BLaER1 treated with 17β-estradiol and CSF1 and Interleukin-3, amounts not matched to agents 10 nM and 100 nM (cell line): ENCODE results near the gene TMEM163.

ENCODE experiments used
- H3K27ac ChIP-seq, 11 experiments: shearing (Covaris generic); formaldehyde crosslinking; 2 replicates each; pipeline ENCODE4 v1.8.1; 2022
- H3K27me3 ChIP-seq, 11 experiments: shearing (Covaris generic); formaldehyde crosslinking; 2 replicates each; pipeline ENCODE4 v1.8.1; 2022
- H3K36me3 ChIP-seq, 11 experiments: shearing (Covaris generic); formaldehyde crosslinking; 2 replicates each; pipeline ENCODE4 v1.8.1; 2022
- H3K4me1 ChIP-seq, 10 experiments: shearing (Covaris generic); formaldehyde crosslinking; 2 replicates each; pipeline ENCODE4 v1.8.1; 2022
- H3K4me2 ChIP-seq, 11 experiments: shearing (Covaris generic); formaldehyde crosslinking; 2 replicates each; pipeline ENCODE4 v1.8.1; 2022
- H3K4me3 ChIP-seq, 10 experiments: shearing (Covaris generic); formaldehyde crosslinking; 2 replicates each; pipeline ENCODE4 v1.8.1; 2022
- H3K9ac ChIP-seq, 11 experiments: shearing (Covaris generic); formaldehyde crosslinking; 2 replicates each; pipeline ENCODE4 v1.8.1; 2022
- H3K9me3 ChIP-seq, 11 experiments: shearing (Covaris generic); formaldehyde crosslinking; replicated peaks in 1 of 11; 2 replicates each; pipeline ENCODE4 v1.8.1; 2022
- H4K20me1 ChIP-seq, 11 experiments: shearing (Covaris generic); formaldehyde crosslinking; 2 replicates each; pipeline ENCODE4 v1.8.1; 2022
- Cebpa-rat ChIP-seq, 11 experiments: shearing (Covaris generic); IDR thresholded peaks; 2 replicates each; pipeline ENCODE4 v1.8.1; 2022

Gene TMEM163

DNA sequence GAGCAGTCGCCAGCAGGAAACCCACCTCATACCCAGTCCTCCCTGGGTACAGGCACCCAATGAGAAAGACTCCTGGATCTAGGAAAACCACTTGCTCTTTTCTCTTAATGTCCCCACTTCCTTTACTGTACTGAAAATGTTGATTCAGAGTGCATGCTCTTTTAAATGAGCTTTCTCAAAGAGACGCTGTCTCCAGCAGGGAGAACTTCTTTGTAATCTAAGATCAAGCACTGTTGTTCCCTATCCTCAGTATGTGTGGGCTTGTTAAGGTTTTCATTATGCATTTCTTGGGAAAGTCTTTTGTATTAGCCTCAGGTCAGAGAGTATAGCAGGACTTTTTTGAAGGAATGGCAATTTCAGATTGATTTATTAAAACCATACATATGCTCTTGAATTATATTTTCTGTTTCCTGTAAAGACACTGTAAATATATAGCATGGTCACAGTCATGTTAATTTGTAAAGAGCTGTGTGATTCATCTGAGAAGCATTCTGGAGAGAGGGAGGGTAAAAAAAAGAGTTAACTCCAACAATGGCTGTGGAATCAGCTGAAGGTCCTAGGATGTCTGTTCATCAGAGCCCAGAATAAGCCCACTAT is 286.9 kb downstream of the TMEM163 start:
- Histone ChIP-seq H4K20me1 (peaks cover 0 to 10% (median 0%) of the 10 kb centered on the region in 11 experiments; a peak in 3 of 22 replicates), H3K36me3 (peaks cover 99 to 100% (median 100%) of the 10 kb centered on the region in 11 experiments), H3K4me1 (peaks cover 0 to 8% (median 0%) of the 10 kb centered on the region in 10 experiments; a peak in 1 of 20 replicates), H3K9me3 (no peaks in the 10 kb centered on the region), H3K4me3 (no peak overlapping the region), H3K4me2 (no peak overlapping the region), H3K27me3 (no peaks in the 10 kb centered on the region), H3K27ac (no peak overlapping the region), H3K9ac (no peak overlapping the region)
- TF ChIP-seq Cebpa-rat (IDR thresholded peaks at IDR 0.05) = no peak

DNA sequence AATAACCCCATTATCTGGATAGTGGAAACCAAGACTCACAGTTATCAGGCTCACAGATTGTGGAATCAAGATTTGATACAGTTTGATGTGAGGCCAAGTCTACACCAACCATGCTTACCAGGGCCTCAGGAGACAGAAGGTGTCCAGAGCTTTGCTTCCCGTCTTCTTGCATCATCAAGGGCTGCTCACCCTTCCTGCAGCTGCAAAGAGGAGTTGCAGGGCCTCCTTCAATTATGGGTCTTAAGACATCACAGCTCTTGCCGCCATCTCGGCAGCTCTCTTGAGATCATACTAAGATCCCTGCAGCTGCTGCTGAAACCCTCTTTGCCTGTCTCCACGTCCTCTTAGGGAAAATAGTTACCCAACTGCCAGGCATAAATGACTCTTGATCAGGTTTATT is 288.9 kb downstream of the TMEM163 start:
- no peaks in the 10 kb centered on the region for H3K9me3 ChIP-seq
- peaks cover 89 to 100% (median 98%) of the 10 kb centered on the region in 11 experiments for H3K36me3 ChIP-seq
- H4K20me1 ChIP-seq = peaks cover 0 to 10% (median 0%) of the 10 kb centered on the region in 11 experiments; a peak in 2 of 22 replicates
- H3K27me3 ChIP-seq = no peaks in the 10 kb centered on the region
- H3K9ac ChIP-seq = no peak overlapping the region
- no peak overlapping the region for H3K27ac ChIP-seq
- H3K4me3 ChIP-seq = no peak overlapping the region
- peaks cover 0 to 24% (median 14%) of the 10 kb centered on the region in 10 experiments; a peak in 15 of 20 replicates for H3K4me1 ChIP-seq
- peak in 2 of 11 experiments; percentile 10 to 13; a peak in 1 of 22 replicates for TF ChIP-seq Cebpa-rat (IDR thresholded peaks at IDR 0.05)
- no peak overlapping the region for H3K4me2 ChIP-seq

DNA sequence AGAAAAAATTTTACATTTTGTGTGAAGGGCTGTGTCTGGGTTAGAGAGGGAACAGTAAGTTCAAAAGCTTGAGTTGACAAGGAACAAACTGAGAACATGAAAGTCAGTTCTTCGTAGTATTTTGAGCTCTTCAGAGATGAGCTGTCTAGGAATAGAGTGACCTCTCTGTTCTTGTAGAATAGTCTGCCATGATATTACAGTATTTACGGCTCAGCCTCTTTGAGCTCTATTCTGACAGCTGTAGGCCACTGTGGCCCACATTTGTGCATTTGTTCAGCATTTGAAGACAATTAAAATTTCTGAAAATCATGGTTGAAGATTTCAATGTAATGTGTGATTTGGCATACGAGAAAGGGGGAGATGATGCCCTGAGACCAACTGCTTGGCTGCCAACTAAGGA is 292.1 kb downstream of the TMEM163 start:
- Histone ChIP-seq H3K4me2 (peak overlapping the region in 2 of 11 experiments; percentile 57 to 71; a peak in 4 of 22 replicates), H3K4me1 (peaks cover 0 to 32% (median 14%) of the 10 kb centered on the region in 10 experiments; a peak in 15 of 20 replicates), H3K9ac (no peak overlapping the region), H3K4me3 (no peak overlapping the region), H3K36me3 (peaks cover 89 to 100% (median 98%) of the 10 kb centered on the region in 11 experiments), H4K20me1 (peaks cover 0 to 6% (median 0%) of the 10 kb centered on the region in 11 experiments; a peak in 2 of 22 replicates), H3K27me3 (no peaks in the 10 kb centered on the region), H3K27ac (peak overlapping the region in 3 of 11 experiments; percentile 29 to 44 (median 29); a peak in 3 of 22 replicates), H3K9me3 (no peaks in the 10 kb centered on the region)
- no peak for TF ChIP-seq Cebpa-rat (IDR thresholded peaks at IDR 0.05)

DNA sequence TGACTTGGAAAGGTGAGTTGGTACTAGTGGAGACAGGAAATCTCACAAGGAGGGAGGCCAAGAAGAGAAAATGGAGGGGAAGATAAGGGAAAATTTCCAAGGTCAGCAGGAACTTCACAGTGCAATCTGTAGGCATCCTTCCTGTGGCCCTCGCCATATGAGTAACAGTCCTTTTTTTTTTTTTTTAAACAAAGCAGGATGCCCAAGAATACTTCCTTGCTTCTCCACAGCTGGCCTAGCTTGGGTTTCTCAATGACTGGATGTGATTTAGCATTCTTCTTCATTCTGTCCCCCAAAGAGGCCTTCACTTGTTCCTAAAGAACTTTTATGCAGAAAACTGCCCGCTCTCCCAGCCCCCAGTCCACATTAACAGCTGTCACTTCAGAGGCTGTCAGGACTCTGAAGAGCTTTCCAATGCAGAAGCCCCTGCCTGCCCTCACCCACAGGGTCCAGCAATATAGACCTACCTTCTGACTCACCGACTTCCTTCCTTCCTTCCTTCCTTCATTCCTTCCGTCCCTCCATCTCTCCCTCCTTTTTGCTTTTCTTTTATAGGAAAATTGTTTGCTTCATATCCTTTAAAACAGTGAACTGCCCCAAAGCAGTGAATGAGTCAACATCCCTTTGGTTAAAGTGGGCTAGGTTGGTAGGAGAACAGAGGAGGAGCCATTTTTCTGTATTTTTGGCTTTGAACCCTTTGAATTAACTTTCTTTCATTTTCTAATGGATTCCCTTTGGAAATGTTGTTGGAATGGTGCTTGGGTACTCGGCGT is 292.9 kb downstream of the TMEM163 start:
- no peak overlapping the region for H3K9ac ChIP-seq
- H3K9me3 ChIP-seq = no peaks in the 10 kb centered on the region
- no peaks in the 10 kb centered on the region for H3K27me3 ChIP-seq
- peaks cover 0 to 6% (median 0%) of the 10 kb centered on the region in 11 experiments; a peak in 2 of 22 replicates for H4K20me1 ChIP-seq
- H3K4me2 ChIP-seq = peak overlapping the region in 9 of 11 experiments; percentile 20 to 71 (median 56); a peak in 17 of 22 replicates
- H3K36me3 ChIP-seq = peaks cover 87 to 100% (median 98%) of the 10 kb centered on the region in 11 experiments
- H3K27ac ChIP-seq = peak overlapping the region in 8 of 11 experiments; percentile 5 to 44 (median 22); a peak in 8 of 22 replicates
- no peak overlapping the region for H3K4me3 ChIP-seq
- H3K4me1 ChIP-seq = peaks cover 0 to 32% (median 14%) of the 10 kb centered on the region in 10 experiments; a peak in 15 of 20 replicates
- TF ChIP-seq Cebpa-rat (IDR thresholded peaks at IDR 0.05) = no peak

DNA sequence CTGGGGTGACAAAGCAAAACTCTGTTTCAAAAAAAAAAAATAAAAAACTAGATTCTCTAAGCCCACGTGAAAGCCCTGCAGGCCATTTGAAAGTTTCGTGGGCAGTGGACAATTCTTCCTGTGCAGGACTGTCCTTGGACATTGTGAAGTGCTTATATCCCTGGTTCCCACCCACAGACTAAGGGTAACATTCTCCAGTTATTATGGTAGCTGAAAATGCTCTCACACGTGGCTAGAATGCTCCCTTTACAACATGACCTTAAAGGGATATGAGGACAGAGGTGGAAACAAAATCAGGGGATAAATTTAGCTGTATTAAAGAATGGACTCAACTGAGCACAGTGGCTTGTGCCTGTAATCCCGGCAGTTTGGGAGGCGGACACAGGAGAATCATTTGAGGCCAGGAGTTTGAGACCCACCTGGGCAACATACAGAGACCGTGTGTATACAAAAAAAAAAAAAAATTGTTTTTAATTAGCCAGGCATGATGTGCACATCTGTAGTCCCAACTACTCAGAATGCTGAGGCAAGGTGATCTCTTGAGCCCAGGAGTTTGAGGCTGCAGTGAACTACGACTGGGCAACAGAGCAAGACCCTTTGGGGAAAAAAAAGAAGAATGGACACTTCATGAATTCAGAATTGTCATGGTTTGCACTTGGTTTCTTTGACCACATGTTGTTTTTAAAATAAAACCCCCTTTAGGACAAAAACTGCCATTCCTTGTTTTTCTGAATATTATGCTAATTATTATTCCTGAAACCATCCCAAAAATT is 297.1 kb downstream of the TMEM163 start:
- Histone ChIP-seq H3K9me3 (no peaks in the 10 kb centered on the region), H3K27ac (no peak overlapping the region), H3K36me3 (peaks cover 65 to 100% (median 92%) of the 10 kb centered on the region in 11 experiments), H3K4me2 (no peak overlapping the region), H3K4me3 (no peak overlapping the region), H3K9ac (no peak overlapping the region), H3K27me3 (no peaks in the 10 kb centered on the region), H3K4me1 (peaks cover 9 to 30% (median 16%) of the 10 kb centered on the region in 10 experiments; a peak in 17 of 20 replicates), H4K20me1 (peaks cover 0 to 11% (median 0%) of the 10 kb centered on the region in 11 experiments; a peak in 2 of 22 replicates)
- TF ChIP-seq Cebpa-rat (IDR thresholded peaks at IDR 0.05) = no peak

DNA sequence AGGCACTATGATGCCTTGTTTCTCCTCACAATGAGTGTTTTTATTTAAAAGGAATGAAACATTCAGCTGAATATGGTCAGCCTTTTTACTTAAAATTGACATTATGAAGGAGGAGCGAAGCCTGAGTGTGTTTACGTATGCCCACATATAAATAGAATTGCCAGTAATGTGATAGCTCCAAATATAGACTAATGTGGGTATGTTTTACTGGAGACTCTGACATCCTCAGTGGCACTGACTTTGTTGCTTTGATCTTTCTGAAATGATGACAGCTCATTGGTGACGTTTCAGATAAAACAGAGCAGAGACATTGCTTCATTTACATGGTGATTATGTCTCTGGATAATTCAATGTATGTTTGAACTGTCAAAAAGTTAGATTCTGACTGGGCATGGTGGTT is 297.9 kb downstream of the TMEM163 start:
- TF ChIP-seq Cebpa-rat (IDR thresholded peaks at IDR 0.05) = no peak
- H3K27ac ChIP-seq = no peak overlapping the region

DNA sequence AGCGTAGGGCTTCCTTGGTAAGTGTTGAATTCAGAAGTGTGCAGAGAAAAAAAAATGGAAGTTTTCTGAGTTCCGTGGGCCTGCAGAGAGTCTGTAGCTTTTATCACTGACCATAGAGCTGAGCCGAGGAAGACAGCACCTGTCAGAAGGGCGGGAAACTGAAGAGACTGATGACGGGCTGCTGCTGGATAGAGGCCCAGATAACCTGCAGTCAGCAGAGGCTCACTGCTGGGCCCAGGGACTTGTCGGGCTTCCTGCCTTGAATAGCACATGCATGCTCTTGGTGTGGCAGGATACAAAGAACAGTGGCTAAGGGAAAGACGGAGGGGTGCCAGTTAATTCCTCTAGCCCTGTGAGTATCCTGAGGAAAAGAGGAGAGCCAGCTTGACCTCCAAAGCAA is 298.5 kb downstream of the TMEM163 start:
- Histone ChIP-seq H3K36me3 (peaks cover 60 to 100% (median 98%) of the 10 kb centered on the region in 11 experiments), H3K27me3 (no peaks in the 10 kb centered on the region), H3K9me3 (no peaks in the 10 kb centered on the region), H3K4me1 (peaks cover 0 to 15% (median 8%) of the 10 kb centered on the region in 10 experiments; a peak in 12 of 20 replicates), H3K4me2 (no peak overlapping the region), H4K20me1 (peaks cover 0 to 19% (median 0%) of the 10 kb centered on the region in 11 experiments; a peak in 3 of 22 replicates), H3K27ac (no peak overlapping the region), H3K9ac (no peak overlapping the region), H3K4me3 (no peak overlapping the region)
- no peak for TF ChIP-seq Cebpa-rat (IDR thresholded peaks at IDR 0.05)

More for the DNA sequence above, 297.9 kb downstream of the TMEM163 start:
- Histone ChIP-seq H3K4me3 (no peak overlapping the region), H3K27me3 (no peaks in the 10 kb centered on the region), H4K20me1 (peaks cover 0 to 16% (median 0%) of the 10 kb centered on the region in 11 experiments; a peak in 2 of 22 replicates), H3K9me3 (no peaks in the 10 kb centered on the region), H3K36me3 (peaks cover 61 to 100% (median 92%) of the 10 kb centered on the region in 11 experiments), H3K4me1 (peaks cover 6 to 22% (median 11%) of the 10 kb centered on the region in 10 experiments; a peak in 17 of 20 replicates), H3K9ac (no peak overlapping the region), H3K4me2 (no peak overlapping the region)

DNA sequence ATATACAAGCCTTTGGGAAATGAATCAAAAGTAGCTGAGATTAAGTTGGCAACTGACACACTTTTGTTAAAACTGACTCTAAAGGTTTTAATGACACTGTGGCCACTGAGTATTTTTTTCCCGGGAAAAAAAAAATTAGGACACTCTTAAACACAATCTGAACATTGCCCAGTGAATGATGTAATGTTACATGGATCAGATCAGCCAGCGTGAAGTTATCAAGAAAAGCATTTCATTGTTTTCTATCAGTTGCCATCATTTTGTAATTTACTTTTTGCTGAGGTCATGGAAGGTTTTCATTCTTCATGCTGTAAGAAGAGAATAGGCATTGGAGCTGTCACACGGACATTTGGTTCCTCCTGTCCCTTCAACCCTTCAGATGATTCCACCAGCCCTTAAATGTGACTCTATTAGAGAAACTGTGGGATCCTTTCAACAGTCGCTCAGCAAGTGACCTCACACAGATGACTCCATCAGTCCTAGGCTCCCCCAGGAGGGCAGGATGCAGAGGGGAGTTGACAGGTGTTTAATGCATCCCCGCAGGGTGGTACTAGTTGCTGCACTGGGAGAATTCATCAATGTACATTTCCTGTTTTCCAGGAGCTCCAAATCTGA is 300.7 kb downstream of the TMEM163 start:
- no peaks in the 10 kb centered on the region for H3K27me3 ChIP-seq
- no peak overlapping the region for H3K4me3 ChIP-seq
- peaks cover 0 to 36% (median 11%) of the 10 kb centered on the region in 10 experiments; a peak in 14 of 20 replicates for H3K4me1 ChIP-seq
- H3K4me2 ChIP-seq = no peak overlapping the region
- H4K20me1 ChIP-seq = peaks cover 0 to 21% (median 0%) of the 10 kb centered on the region in 11 experiments; a peak in 3 of 22 replicates
- no peaks in the 10 kb centered on the region for H3K9me3 ChIP-seq
- H3K27ac ChIP-seq = no peak overlapping the region
- no peak for TF ChIP-seq Cebpa-rat (IDR thresholded peaks at IDR 0.05)
- no peak overlapping the region for H3K9ac ChIP-seq
- H3K36me3 ChIP-seq = peaks cover 59 to 100% (median 97%) of the 10 kb centered on the region in 11 experiments
